Measurements from ENCODE around the gene TJAP1.

TJAP1 gene

DNA sequence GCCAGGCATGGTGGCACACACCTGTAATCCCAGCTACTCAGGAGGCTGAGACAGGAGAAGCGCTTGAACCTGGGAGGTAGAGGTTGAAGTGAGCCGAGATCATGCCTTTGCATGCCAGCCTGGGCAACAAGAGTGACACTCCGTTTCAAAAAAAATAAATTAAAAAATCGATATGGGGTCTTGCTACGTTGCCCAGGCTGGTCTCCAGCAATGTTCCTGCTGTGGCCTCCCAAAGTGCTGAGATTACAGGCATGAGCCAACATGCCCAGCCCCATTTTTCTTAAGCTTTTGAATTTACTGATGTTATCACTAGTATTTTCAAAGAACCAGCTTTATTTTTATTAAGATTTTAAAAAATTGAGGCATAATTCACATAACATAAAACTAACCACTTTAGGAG, 63.1 kb downstream of the TJAP1 start:
- DNase-seq (ENCODE audit: low read depth) = no peak

- no peak for DNase-seq (ENCODE audit: low read depth)
Measured at GRCh38 chr6:43541774-43542471, 64.6 kb downstream of the TJAP1 start.

DNA sequence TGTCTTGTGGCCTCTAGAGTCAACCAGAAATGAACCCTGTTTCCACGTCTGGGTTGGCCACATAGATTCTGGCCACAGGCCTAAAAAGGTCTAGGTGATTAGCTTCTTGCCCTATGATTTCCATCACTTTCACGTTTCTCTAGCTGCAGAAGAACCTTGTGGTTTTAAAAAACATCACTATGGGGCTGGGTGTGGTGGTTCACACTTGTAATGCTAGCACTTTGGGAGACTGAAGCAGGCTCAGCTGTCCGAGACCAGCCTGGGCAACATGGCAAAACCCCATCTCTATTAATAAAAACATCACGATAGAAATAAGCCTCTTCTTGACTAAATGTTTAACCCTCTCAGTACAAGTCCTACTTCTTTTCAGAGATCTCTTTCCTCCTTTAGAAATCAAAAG, 67.1 kb downstream of the TJAP1 start:
- no peak for DNase-seq (ENCODE audit: low read depth)

DNA sequence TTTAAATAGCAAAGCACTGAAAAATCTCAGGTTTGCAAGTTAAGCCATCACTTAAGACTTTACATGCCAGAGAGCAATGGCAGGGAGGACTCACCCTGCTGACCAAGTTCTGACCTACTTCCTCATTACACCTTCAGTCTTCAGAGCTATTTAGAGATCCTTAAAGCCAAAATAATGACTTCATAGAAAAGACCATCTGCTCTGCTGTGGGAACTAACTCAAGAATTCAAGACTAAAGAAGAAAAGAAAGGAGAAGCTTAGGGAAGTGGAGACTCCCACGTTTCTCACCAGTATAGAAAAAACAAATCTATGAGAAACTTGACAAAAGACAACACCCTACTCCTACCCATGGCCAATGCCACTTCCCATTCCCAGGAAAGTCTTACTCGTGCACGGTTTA, 69.9 kb downstream of the TJAP1 start:
- DNase-seq (ENCODE audit: low read depth) = no peak
